Right cardiac atrium (tissue), 5 donors: ENCODE results near the gene GABRD. TPM values are rescaled to one million over a fixed set of nuclear protein-coding genes. Genes with fewer than 3 reads are reported as not detected.

Source experiments
- polyA plus RNA-seq: library from polyadenylated mRNA; stranded (reverse); fragments of 200-250 nt; gene quantifications from one replicate; pipeline ENCODE4 v1.2.3, GENCODE V29; 2013
- total RNA-seq, 4 donors: library from RNA; stranded (reverse); fragmentation: NEBNext Ultra II Directional; extraction: Animal tissue kit (Norgen Biotek cat#: 25700); gene quantifications; one replicate each; pipeline ENCODE4 v1.2.1, GENCODE V29; 2021
- donor health status: healthy with polysubstance abuse.
- donor health status: DM: no; HTN: yes; CAD: no.
- donor health status: DM: no; HTN: no; CAD: no.
- donor health status: DM: no; HTN: yes; CAD: no; lungs with severe emphysema.
- donor health status: DM: yes; HTN: yes; CAD: no.

The GABRD gene
- total and polyA plus RNA-seq, 5 donors = 0.26 to 0.85 (median 0.46) TPM; not detected in 1

Other genes starting within 250 kb of the GABRD start
- 10 to 100 TPM; 31.8 to 42.8 (median 38.2) TPM for gene NADK, start 240.9 kb upstream of the GABRD start, total RNA-seq
- gene NADK, start 240.9 kb upstream of the GABRD start, polyA plus RNA-seq = 25.5 TPM
- 100 to 1,000 TPM; 152 to 205 (median 174) TPM for gene GNB1, start 128.3 kb upstream of the GABRD start, total RNA-seq
- 73.7 TPM for gene GNB1, start 128.3 kb upstream of the GABRD start, polyA plus RNA-seq
- gene CALML6, start 104.1 kb upstream of the GABRD start, total RNA-seq = under 1 TPM in 2 of 4 donors, not detected in 2; 0.24 to 0.36 TPM
- 0.18 TPM for gene CALML6, start 104.1 kb upstream of the GABRD start, polyA plus RNA-seq
- gene TMEM52, start 100.1 kb upstream of the GABRD start, total RNA-seq = under 1 TPM; 0.34 to 0.89 (median 0.59) TPM
- 1.9 TPM for gene TMEM52, start 100.1 kb upstream of the GABRD start, polyA plus RNA-seq
- not detected for gene CFAP74, start 15.6 kb upstream of the GABRD start, total RNA-seq
- 0.11 TPM for gene CFAP74, start 15.6 kb upstream of the GABRD start, polyA plus RNA-seq
- 10 to 100 TPM; 15.1 to 28.1 (median 22.3) TPM for gene PRKCZ, start 31.1 kb downstream of the GABRD start, total RNA-seq
- gene PRKCZ, start 31.1 kb downstream of the GABRD start, polyA plus RNA-seq = 21.2 TPM
- 10 to 100 TPM; 35.5 to 49.3 (median 37.2) TPM for gene FAAP20, start 175.4 kb downstream of the GABRD start, total RNA-seq
- 56.3 TPM for gene FAAP20, start 175.4 kb downstream of the GABRD start, polyA plus RNA-seq
- 10 to 100 TPM; 56.7 to 83.1 (median 68.9) TPM for gene SKI, start 209.0 kb downstream of the GABRD start, total RNA-seq
- gene SKI, start 209.0 kb downstream of the GABRD start, polyA plus RNA-seq = 35.6 TPM